Measurements from ENCODE around the gene KRT1.

KRT1 gene

DNA sequence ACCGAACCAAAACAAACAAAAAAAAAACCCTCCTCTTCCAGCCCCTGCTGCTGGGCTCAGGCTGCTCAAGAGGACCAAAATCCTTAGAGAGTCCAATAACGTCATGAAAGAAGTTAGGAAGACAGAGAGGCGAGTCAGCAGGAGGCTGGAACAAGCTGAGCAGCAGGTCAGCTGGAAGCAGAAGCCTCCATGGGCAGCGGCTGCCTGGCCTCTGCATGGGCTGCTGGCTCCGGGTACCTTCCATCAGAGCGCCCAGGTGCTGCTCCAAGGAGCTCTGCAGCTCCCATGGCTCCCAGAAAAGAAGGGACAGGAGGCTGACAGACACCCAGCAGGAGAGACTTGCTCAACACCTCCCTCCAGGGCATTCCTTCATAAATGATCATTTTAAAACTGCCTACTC, 25.0 kb downstream of the KRT1 start:
- Histone ChIP-seq H2BK12ac (ENCODE audit: low read length in 2 of 2) (no peak overlapping the region), H2BK120ac (ENCODE audit: low read depth, low read length) (no peak overlapping the region), H3K4me3 (ENCODE audit: insufficient read depth in 1 of 2, low read depth in 1 of 2, low read length in 2 of 2) (no peak overlapping the region), H3K36me3 (ENCODE audit: control insufficient read depth in 1 of 2, insufficient read depth in 2 of 2, low read depth in 1 of 2, low read length in 2 of 2) (no peaks in the 10 kb centered on the region), H2BK5ac (ENCODE audit: low read depth, low read length, poor library complexity, severe bottlenecking) (no peak overlapping the region), H3K4ac (ENCODE audit: low read depth in 1 of 2, low read length in 2 of 2) (no peak overlapping the region), H3K14ac (ENCODE audit: low read length in 2 of 2) (no peak overlapping the region), H2BK15ac (ENCODE audit: low read depth, poor library complexity, severe bottlenecking) (no peak overlapping the region), H3K18ac (ENCODE audit: low read depth in 1 of 2, low read length in 2 of 2) (no peak overlapping the region), H4K8ac (ENCODE audit: low read length) (no peak overlapping the region), H3K9ac (ENCODE audit: low read length) (no peak overlapping the region), H3K9me3 (ENCODE audit: control insufficient read depth, low read length) (no peaks in the 10 kb centered on the region), H3K4me1 (ENCODE audit: control insufficient read depth, insufficient read depth, low read depth, low read length) (no peaks in the 10 kb centered on the region), H3K4me2 (ENCODE audit: low read length, poor library complexity, severe bottlenecking) (no peak overlapping the region), H2AFZ (ENCODE audit: low read depth, low read length) (no peak overlapping the region), H4K91ac (ENCODE audit: low read length) (no peak overlapping the region), H3K27me3 (ENCODE audit: control insufficient read depth in 1 of 2, insufficient read depth in 1 of 2, low read length in 2 of 2) (peaks cover 16 to 87% of the 10 kb centered on the region in 2 experiments), H3K23ac (ENCODE audit: low read length in 2 of 2) (no peak overlapping the region), H3K27ac (ENCODE audit: low read length, poor library complexity, severe bottlenecking) (no peak overlapping the region), H2AK5ac (ENCODE audit: low read length, severe bottlenecking) (no peak overlapping the region), H3K79me1 (replicated peaks; ENCODE audit: low read length, poor library complexity, severe bottlenecking) (no peaks in the 10 kb centered on the region)
- DNase-seq: no peak
- 60% methylated on average over 6 of the region's 6 CpGs for WGBS

DNA sequence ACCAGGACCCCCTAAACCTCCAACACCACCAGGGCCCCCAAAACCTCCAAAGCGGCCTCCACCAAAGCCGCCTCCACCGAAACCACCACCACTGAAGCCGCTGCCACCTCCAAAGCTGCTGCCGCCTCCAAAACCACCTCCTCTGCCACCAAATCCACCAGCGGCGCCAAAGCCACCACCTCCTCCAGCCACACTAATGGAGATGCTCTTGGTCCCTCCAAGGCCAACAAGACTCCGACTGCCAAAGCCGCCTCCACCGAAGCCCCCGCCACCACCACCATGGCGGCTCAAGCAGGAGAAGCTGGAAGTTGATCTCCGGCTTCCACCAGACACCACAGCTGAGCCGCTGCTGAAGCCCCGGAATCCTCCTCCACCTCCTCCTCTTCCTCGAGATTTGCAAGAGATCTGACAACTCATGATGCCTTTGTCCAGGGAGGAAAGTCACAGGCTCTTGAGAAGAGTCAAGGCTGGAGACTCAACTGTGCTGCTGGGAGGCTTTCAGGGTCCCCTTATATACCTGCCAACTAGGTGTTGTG, 28.4 kb downstream of the KRT1 start, which contains the start of gene KRT2:
KRT2 (minus strand) TSS at position 486 of the 536 bp plus-strand sequence; CDS start at position 417, 69 bp downstream.
- no peak within 1 kb of the TSS for H4K8ac ChIP-seq (ENCODE audit: low read length)

DNA sequence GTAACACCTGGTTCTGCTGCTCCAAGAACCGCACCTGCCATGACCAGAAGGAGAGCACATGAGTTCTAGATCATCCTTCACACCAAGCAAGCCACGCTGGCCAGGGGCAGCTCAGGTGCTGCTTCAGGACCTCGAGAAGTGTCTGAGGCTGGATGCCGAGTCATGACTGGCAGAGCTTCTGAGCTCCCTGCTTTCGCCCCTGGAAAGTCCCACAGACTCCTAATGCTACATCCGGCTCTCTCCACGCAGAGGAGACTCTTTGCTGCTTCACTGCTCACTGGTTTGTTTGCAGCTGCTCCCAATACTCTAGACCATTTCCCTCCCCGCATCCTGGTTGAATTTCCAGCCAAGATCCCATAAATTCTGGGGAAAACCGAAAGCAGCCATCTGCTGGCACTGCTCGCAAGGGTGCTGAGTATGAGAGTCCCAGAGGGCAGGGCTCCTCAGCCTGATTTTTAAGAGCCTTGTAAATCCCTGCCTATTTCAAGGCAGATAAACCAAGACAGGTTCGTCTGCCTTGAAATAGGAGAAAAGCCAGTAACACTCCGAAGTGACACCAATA, 29.6 kb downstream of the KRT1 start:
- Histone ChIP-seq H3K36me3 (ENCODE audit: control insufficient read depth in 1 of 2, insufficient read depth in 2 of 2, low read depth in 1 of 2, low read length in 2 of 2) (no peaks in the 10 kb centered on the region), H2BK12ac (ENCODE audit: low read length in 2 of 2) (no peak overlapping the region), H3K79me1 (replicated peaks; ENCODE audit: low read length, poor library complexity, severe bottlenecking) (no peaks in the 10 kb centered on the region), H2BK15ac (ENCODE audit: low read depth, poor library complexity, severe bottlenecking) (no peak overlapping the region), H3K14ac (ENCODE audit: low read length in 2 of 2) (no peak overlapping the region), H3K18ac (ENCODE audit: low read depth in 1 of 2, low read length in 2 of 2) (no peak overlapping the region), H3K27ac (ENCODE audit: low read length, poor library complexity, severe bottlenecking) (no peak overlapping the region), H3K9me3 (ENCODE audit: control insufficient read depth, low read length) (no peaks in the 10 kb centered on the region), H2BK120ac (ENCODE audit: low read depth, low read length) (no peak overlapping the region), H3K4me2 (ENCODE audit: low read length, poor library complexity, severe bottlenecking) (no peak overlapping the region), H3K4me1 (ENCODE audit: control insufficient read depth, insufficient read depth, low read depth, low read length) (no peaks in the 10 kb centered on the region), H2AK5ac (ENCODE audit: low read length, severe bottlenecking) (no peak overlapping the region), H2BK5ac (ENCODE audit: low read depth, low read length, poor library complexity, severe bottlenecking) (no peak overlapping the region), H3K4me3 (ENCODE audit: insufficient read depth in 1 of 2, low read depth in 1 of 2, low read length in 2 of 2) (peak overlapping the region in 1 of 2 experiments; percentile 46), H3K4ac (ENCODE audit: low read depth in 1 of 2, low read length in 2 of 2) (no peak overlapping the region), H4K91ac (ENCODE audit: low read length) (no peak overlapping the region), H3K27me3 (ENCODE audit: control insufficient read depth in 1 of 2, insufficient read depth in 1 of 2, low read length in 2 of 2) (peaks cover 2 to 84% of the 10 kb centered on the region in 2 experiments), H2AFZ (ENCODE audit: low read depth, low read length) (no peak overlapping the region), H3K23ac (ENCODE audit: low read length in 2 of 2) (no peak overlapping the region), H4K8ac (ENCODE audit: low read length) (no peak overlapping the region), H3K9ac (ENCODE audit: low read length) (peak overlapping the region; percentile 38)
- 73% methylated on average over 12 of the region's 12 CpGs for WGBS
- DNase-seq: no peak

More for the DNA sequence above, 28.4 kb downstream of the KRT1 start, which contains the start of gene KRT2:
- Histone ChIP-seq H3K4me2 (ENCODE audit: low read length, poor library complexity, severe bottlenecking) (no peak within 1 kb of the TSS), H2AFZ (ENCODE audit: low read depth, low read length) (no peak within 1 kb of the TSS), H2BK120ac (ENCODE audit: low read depth, low read length) (no peak within 1 kb of the TSS), H2AK5ac (ENCODE audit: low read length, severe bottlenecking) (no peak within 1 kb of the TSS), H3K9ac (ENCODE audit: low read length) (no peak within 1 kb of the TSS), H3K27ac (ENCODE audit: low read length, poor library complexity, severe bottlenecking) (no peak within 1 kb of the TSS), H2BK15ac (ENCODE audit: low read depth, poor library complexity, severe bottlenecking) (no peak within 1 kb of the TSS), H3K79me1 (replicated peaks; ENCODE audit: low read length, poor library complexity, severe bottlenecking) (no peaks in the 10 kb centered on the region), H2BK12ac (ENCODE audit: low read length in 2 of 2) (no peak within 1 kb of the TSS), H3K23ac (ENCODE audit: low read length in 2 of 2) (no peak within 1 kb of the TSS), H3K27me3 (ENCODE audit: control insufficient read depth in 1 of 2, insufficient read depth in 1 of 2, low read length in 2 of 2) (peaks cover 6 to 85% of the 10 kb centered on the region in 2 experiments), H3K14ac (ENCODE audit: low read length in 2 of 2) (no peak within 1 kb of the TSS), H2BK5ac (ENCODE audit: low read depth, low read length, poor library complexity, severe bottlenecking) (no peak within 1 kb of the TSS), H3K36me3 (ENCODE audit: control insufficient read depth in 1 of 2, insufficient read depth in 2 of 2, low read depth in 1 of 2, low read length in 2 of 2) (no peaks in the 10 kb centered on the region), H3K4me3 (ENCODE audit: insufficient read depth in 1 of 2, low read depth in 1 of 2, low read length in 2 of 2) (peak within 1 kb of the TSS in 1 of 2 experiments; percentile 46), H4K91ac (ENCODE audit: low read length) (no peak within 1 kb of the TSS), H3K4ac (ENCODE audit: low read depth in 1 of 2, low read length in 2 of 2) (no peak within 1 kb of the TSS), H3K18ac (ENCODE audit: low read depth in 1 of 2, low read length in 2 of 2) (no peak within 1 kb of the TSS), H3K4me1 (ENCODE audit: control insufficient read depth, insufficient read depth, low read depth, low read length) (no peaks in the 10 kb centered on the region), H3K9me3 (ENCODE audit: control insufficient read depth, low read length) (no peaks in the 10 kb centered on the region)
- WGBS: 93% methylated on average over 15 of the region's 16 CpGs
- no peak for DNase-seq

DNA sequence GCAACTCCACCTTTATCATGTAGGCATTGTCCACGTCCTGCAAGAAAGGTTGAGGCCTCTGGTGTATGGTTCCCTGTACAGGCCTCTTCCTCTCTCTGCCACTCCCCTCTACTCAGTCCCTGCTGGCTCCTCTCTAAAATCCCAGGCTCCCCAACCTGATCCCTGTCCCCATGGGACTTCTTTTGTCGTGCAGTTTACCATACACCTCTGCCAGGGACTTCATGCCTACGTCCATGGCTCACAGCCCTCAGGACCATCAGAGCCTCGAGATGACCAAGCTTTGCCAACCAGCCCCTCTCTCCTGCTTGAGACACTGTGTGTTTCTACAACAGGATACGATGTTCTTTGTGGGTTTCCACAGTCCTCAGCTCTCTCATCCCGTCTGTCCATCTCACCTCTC, 31.1 kb downstream of the KRT1 start:
- no peak overlapping the region for H3K18ac ChIP-seq (ENCODE audit: low read depth in 1 of 2, low read length in 2 of 2)
- no peak for DNase-seq
- H3K27me3 ChIP-seq (ENCODE audit: control insufficient read depth in 1 of 2, insufficient read depth in 1 of 2, low read length in 2 of 2): peaks cover 14 to 83% of the 10 kb centered on the region in 2 experiments
- no peaks in the 10 kb centered on the region for H3K79me1 ChIP-seq (replicated peaks; ENCODE audit: low read length, poor library complexity, severe bottlenecking)
- 48% methylated on average over 6 of the region's 6 CpGs for WGBS
- no peak overlapping the region for H3K27ac ChIP-seq (ENCODE audit: low read length, poor library complexity, severe bottlenecking)
- no peak overlapping the region for H4K91ac ChIP-seq (ENCODE audit: low read length)
- no peak overlapping the region for H3K4ac ChIP-seq (ENCODE audit: low read depth in 1 of 2, low read length in 2 of 2)
- no peak overlapping the region for H3K4me2 ChIP-seq (ENCODE audit: low read length, poor library complexity, severe bottlenecking)
- no peak overlapping the region for H3K23ac ChIP-seq (ENCODE audit: low read length in 2 of 2)
- no peak overlapping the region for H2BK15ac ChIP-seq (ENCODE audit: low read depth, poor library complexity, severe bottlenecking)
- H2BK120ac ChIP-seq (ENCODE audit: low read depth, low read length): no peak overlapping the region
- no peak overlapping the region for H2AK5ac ChIP-seq (ENCODE audit: low read length, severe bottlenecking)
- no peak overlapping the region for H2BK5ac ChIP-seq (ENCODE audit: low read depth, low read length, poor library complexity, severe bottlenecking)
- no peak overlapping the region for H4K8ac ChIP-seq (ENCODE audit: low read length)
- H3K14ac ChIP-seq (ENCODE audit: low read length in 2 of 2): no peak overlapping the region
- no peak overlapping the region for H2AFZ ChIP-seq (ENCODE audit: low read depth, low read length)
- H3K4me3 ChIP-seq (ENCODE audit: insufficient read depth in 1 of 2, low read depth in 1 of 2, low read length in 2 of 2): no peak overlapping the region
- H3K4me1 ChIP-seq (ENCODE audit: control insufficient read depth, insufficient read depth, low read depth, low read length): no peaks in the 10 kb centered on the region
- no peak overlapping the region for H3K9ac ChIP-seq (ENCODE audit: low read length)
- H3K36me3 ChIP-seq (ENCODE audit: control insufficient read depth in 1 of 2, insufficient read depth in 2 of 2, low read depth in 1 of 2, low read length in 2 of 2): no peaks in the 10 kb centered on the region
- no peak overlapping the region for H2BK12ac ChIP-seq (ENCODE audit: low read length in 2 of 2)
- no peaks in the 10 kb centered on the region for H3K9me3 ChIP-seq (ENCODE audit: control insufficient read depth, low read length)
